AG08395 (cell line): ENCODE data around the gene SNAI1.

Source experiments
- DNase-seq: peaks from one replicate; pipeline ENCODE4 v3.0.0; 2012; ENCODE audit warnings: mixed read lengths, low spot score

Gene SNAI1

DNA sequence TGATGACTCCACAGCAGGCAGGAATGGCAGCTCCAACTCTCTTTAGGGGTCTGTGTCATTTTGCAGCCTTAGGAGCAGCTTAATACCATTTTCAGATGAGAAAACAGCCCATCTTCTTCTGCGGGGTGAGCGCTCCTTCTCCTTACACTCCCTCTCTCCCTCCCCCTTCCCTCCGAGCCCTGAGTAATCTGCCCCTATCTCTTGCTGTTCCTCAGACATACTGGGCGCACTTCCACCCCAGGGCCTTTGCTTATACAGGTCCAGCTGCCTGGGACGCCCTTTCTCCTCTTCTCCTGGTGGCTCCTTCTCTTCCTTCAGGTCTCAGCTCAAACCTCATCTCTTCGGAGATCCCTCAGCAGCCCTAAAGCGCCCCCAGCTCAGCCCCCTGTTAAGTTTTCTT, 54.8 kb downstream of the SNAI1 start:
- no peak for DNase-seq

DNA sequence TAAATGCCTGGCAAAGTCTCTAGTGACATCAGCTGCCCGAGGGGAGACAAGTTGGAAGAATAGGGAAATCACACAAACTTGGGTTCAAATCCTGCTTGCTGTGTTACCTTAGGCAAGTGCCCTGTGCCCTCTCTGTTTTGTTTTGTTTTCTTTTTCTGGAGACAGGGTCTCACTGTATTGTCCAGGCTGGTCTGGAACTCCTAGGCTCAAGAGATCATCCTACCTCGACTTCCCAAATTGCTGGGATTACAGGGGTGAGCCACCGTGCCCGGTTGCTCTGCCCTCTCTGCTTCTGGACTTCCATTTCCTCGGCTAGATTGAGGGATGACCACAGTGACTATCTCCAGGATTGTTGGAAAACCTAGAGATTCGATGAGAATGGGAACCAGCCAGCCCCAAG, 55.4 kb downstream of the SNAI1 start:
- DNase-seq, result no peak
